ENCODE data around the gene MCOLN2.
"Not testable (repeated sequence)": the region's sequence is repeated elsewhere in the genome, so short reads cannot be mapped to it uniquely, and the experiment has no call there.

Gene MCOLN2

GRCh38 chr1:84939761-84940160 lies 57.2 kb downstream of the MCOLN2 start:
- DNase-seq = no peak

DNA sequence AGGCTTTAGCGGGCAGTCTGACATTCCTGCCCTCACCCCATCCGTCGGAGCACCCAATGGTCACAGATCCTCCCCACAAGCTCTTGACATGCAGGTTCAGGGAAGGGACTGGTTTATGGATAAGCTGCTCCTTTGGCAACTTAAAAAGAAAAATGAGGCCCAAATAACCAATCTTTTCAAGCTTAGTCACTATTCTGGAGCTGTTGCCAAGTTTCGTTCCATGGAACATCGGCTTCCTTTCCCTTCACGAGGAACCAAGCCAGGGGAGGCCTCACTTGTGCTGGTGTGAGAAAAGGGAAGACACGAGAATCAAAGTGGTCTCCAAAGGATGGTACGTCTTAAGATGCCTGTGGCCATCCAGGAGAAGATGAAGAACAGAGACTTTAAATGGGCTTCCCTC lies 57.8 kb downstream of the MCOLN2 start:
- no peak for DNase-seq

DNA sequence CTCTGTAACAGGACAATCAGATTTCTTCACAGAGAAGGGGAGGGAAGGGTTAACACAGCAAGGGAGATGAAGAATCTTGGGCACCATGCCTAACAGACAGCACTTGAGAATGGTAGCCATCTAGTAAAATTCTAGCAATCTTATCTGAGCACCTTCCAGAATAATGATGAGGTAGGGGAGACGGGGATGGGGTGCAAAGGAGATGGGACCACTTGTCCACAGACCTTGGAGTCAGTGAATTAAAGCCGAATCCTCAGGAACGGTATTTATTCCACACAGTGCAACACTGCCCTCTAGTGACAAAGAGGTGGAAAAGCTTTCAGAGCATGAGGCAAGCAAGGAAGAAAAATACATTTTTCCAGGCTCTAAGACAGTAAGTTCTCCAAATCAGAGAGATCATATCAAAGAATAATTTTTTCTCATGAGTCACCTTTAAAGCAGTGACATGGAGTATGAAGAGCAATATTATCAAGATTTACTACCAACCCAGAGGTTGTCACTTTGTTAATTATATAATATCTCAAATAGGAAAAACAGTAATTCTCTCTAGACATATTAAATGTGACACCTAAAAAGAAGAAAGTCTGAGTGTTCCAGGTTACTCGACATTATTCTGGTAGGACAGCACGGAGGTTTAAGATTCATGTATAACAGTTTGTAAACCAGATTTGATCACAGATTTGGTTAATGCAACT lies 60.6 kb downstream of the MCOLN2 start:
- DNase-seq = peak; percentile 13

DNA sequence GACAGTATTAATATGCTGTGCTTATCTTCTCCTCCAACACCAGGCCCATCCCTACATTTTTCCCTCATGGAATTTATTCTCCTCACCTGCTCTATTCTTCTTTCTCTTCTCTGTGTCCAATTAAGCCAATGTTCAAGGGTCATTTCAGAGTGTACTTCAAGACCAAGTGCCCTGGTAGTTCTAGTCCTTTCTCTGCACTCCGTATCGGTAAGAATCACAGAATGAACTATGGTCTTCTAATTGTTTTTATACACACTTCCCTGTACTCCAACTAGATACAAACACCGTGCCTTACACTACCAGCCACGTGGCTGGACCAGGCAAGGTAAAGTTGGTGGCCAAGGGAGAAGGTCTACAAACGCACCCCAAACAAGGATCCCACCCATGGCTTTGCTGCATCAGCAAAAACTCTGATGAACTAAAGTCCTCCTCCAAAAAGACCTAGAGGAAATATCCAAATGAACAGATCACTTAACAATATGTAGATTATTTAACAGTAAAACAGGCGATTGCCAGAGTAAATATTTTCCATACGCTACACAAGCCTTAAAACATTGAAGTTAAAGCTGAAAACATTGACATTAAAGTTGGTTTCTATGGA lies 63.8 kb downstream of the MCOLN2 start:
- no peak for DNase-seq

DNA sequence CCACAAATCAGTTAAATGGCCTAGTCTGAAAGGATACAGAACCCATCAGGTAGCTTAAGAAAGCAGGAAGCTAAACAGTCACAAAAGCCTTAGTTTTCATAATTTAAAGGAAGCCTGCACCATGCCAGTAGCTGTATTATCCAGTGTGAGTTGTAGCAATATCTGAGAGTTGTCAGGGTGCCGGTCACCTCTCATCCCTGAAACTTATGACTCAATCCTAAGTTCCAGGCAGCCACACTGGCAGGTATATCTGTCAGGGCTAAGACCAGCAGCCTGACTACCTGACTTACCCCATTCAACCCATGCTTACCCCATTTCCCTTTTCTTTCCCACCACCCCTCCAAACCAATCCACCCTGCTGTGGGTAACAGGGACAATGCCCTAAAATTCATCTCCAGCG lies 66.1 kb downstream of the MCOLN2 start:
- no peak for DNase-seq

- no peak for DNase-seq
Measured at GRCh38 chr1:84930329-84930728, 66.6 kb downstream of the MCOLN2 start.

DNA sequence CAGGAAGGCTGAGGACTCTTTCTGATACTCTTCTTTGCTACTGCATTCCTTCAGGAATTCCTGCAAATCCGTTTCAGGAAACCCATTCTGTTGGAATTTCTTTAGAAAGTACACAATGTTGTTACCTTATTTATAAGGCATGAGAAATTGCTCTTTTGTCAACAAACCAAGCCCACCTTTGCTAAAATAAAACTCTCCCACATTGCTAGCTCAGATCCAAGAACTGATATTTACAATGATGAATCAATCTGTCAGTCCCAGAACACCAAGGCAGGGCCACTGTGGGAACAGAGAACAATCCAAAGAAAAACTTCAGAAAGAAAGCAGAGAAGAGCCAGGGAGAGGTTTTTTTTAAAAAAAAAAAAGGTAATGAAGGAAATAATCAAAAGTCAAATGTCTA lies 67.3 kb downstream of the MCOLN2 start:
- no peak for DNase-seq

- no peak for DNase-seq
Measured at GRCh38 chr1:84928979-84929378, 67.9 kb downstream of the MCOLN2 start.

GRCh38 chr1:84923317-84923716 lies 73.6 kb downstream of the MCOLN2 start:
- no peak for DNase-seq

GRCh38 chr1:84920159-84920558 lies 76.8 kb downstream of the MCOLN2 start:
- DNase-seq = no peak

DNA sequence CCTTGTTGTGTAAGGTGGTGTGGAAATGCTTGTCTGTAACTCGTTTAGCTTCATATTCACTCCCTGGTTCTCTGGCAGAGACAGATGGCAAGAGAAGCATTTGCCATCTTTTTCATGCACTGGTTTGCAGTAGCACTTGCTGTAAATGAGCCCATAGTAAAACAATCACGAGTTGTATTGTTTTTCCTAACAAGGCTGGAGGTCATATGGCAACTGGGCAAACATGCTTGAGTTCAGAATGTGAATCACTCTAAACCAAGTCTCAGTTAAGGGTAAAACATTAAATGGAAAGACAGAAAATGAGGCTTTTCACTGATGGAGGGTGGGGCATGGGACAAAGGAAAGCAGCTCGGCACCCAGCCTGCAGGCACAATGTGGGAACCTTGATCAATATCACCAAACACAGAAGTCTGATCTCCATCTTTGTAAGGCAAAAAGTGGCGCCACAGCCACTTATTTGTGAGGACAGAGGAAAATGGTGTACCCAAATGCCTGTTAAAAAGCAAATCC lies 77.4 kb downstream of the MCOLN2 start:
- no peak for DNase-seq

GRCh38 chr1:84918726-84919336 lies 78.1 kb downstream of the MCOLN2 start:
- DNase-seq = no peak

- no peak for DNase-seq
Measured at GRCh38 chr1:84916897-84917296, 80.0 kb downstream of the MCOLN2 start.

- no peak for DNase-seq
Measured at GRCh38 chr1:84913555-84913892, 83.4 kb downstream of the MCOLN2 start.

GRCh38 chr1:84912726-84913554 lies 84.0 kb downstream of the MCOLN2 start:
- no peak for DNase-seq

- DNase-seq = not testable (repeated sequence)
Measured at GRCh38 chr1:84908746-84909464, 88.0 kb downstream of the MCOLN2 start.

GRCh38 chr1:84907095-84907827 lies 89.7 kb downstream of the MCOLN2 start:
- no peak for DNase-seq

DNA sequence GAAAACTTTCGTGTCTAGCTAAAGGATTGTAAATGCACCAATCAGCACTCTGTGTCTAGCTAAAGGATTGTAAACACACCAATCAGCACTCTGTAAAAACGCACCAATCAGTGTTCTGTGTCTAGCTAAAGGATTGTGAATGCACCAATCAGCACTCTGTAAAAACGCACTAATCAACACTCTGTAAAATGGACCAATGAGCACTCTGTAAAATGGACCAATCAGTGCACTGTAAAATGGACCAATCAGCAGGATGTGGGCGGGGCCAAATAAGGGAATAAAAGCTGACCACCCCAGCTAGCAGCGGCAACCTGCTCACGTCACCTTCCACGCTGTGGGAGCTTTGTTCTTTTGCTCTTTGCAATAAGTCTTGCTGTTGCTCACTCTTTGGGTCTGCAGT lies 94.2 kb downstream of the MCOLN2 start:
- not testable (repeated sequence) for DNase-seq

DNA sequence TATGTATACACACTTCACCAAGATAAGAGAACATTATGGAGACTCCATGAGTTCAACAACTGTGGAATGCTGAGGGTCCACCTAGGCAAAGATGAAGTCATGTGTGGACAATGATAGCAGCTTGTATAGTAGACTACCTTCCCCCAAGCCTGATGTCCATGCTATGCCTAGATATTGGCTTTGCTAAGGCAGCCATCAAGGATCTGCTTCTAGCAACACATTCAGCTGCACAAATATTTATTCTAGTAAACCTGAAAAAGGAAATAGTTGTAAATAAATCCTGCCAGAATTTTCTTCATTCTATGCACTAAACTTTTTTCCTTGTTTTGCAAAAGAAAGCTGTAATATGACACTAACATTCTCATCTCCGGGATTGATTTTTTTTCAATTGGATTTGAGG lies 96.9 kb downstream of the MCOLN2 start:
- DNase-seq = no peak

DNA sequence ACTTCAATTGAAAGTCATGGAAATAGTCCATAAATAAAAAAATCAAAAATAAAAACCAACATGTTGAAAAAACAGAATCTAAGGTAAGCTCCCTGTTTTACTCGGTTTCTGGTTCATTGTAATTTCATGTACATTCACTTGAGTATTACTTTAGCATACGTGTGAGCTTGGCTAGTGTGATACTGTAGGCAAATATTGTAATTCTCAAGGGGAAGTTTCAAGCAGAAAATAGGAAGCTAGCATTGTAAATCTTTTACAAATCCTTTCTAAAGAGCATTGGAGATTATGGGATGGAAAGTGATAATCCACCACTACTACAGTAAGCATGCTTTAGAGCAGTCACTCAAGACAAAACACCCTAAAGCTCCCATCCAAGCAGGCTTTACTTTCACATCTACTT lies 100.6 kb downstream of the MCOLN2 start:
- DNase-seq = no peak

GRCh38 chr1:84892705-84893618 lies 104.0 kb downstream of the MCOLN2 start, which contains the start of gene LPAR3:
Gene LPAR3 (minus strand): TSS chr1:84893206. CDS start chr1:84866120, 27,086 bp downstream.
- peak; percentile 50 for DNase-seq

All from stimulated activated CD4-positive, alpha-beta T cell treated with anti-CD3 and anti-CD28 coated beads, Interleukin-15, amount 100 ng/mL, for 24 hours (primary cell).